HG03025 (cell line): ENCODE results near the gene SGCA.

Source experiments
- ATAC-seq: cut with Tn5 transposase; IDR thresholded peaks from one replicate; pipeline ENCODE4 v1.9.1; 2021; ENCODE audit warnings: mild to moderate bottlenecking, moderate library complexity; ENCODE audit not compliant: unreplicated experiment, low FRiP score

SGCA gene

GRCh38 chr17:50164697-50164988 lies 1.2 kb upstream of the SGCA start:
- ATAC-seq, result no peak

- ATAC-seq, result no peak
Measured at GRCh38 chr17:50165066-50165465, 739 bp upstream of the SGCA start.

GRCh38 chr17:50165466-50165865 lies 339 bp upstream of the SGCA start:
- no peak for ATAC-seq

GRCh38 chr17:50166518-50167181 lies 845 bp downstream of the SGCA start:
- ATAC-seq, result no peak

- no peak for ATAC-seq
Measured at GRCh38 chr17:50167371-50167770, 1.6 kb downstream of the SGCA start.

GRCh38 chr17:50168319-50168718 lies 2.5 kb downstream of the SGCA start:
- no peak for ATAC-seq

- ATAC-seq, result no peak
Measured at GRCh38 chr17:50169121-50169764, 3.4 kb downstream of the SGCA start.

GRCh38 chr17:50169881-50170459 lies 4.2 kb downstream of the SGCA start:
- ATAC-seq, result no peak

GRCh38 chr17:50170662-50171370 lies 5.0 kb downstream of the SGCA start:
- no peak for ATAC-seq

- no peak for ATAC-seq
Measured at GRCh38 chr17:50171371-50172071, 5.7 kb downstream of the SGCA start.

- ATAC-seq, result no peak
Measured at GRCh38 chr17:50172130-50172529, 6.3 kb downstream of the SGCA start.

GRCh38 chr17:50172936-50173334 lies 7.1 kb downstream of the SGCA start:
- no peak for ATAC-seq

- no peak for ATAC-seq
Measured at GRCh38 chr17:50173335-50173941, 7.6 kb downstream of the SGCA start.

GRCh38 chr17:50174444-50174843 lies 8.6 kb downstream of the SGCA start:
- no peak for ATAC-seq

- ATAC-seq, result no peak
Measured at GRCh38 chr17:50175035-50175807, 9.4 kb downstream of the SGCA start.

- ATAC-seq, result no peak
Measured at GRCh38 chr17:50176559-50177357, 11.0 kb downstream of the SGCA start.

- ATAC-seq, result no peak
Measured at GRCh38 chr17:50177476-50177875, 11.7 kb downstream of the SGCA start.

GRCh38 chr17:50177983-50178834 lies 12.4 kb downstream of the SGCA start:
- ATAC-seq, result peak; percentile 47
